Left kidney (tissue), 8 donors: Measurements from ENCODE around the gene CACNA1F. TPM values are rescaled to one million over a fixed set of nuclear protein-coding genes. Genes with fewer than 3 reads are reported as not detected.
A peak's percentile ranks its signal among the peaks of the same experiment; 100 is the strongest.

Experiments
- DNase-seq: peaks from one replicate; pipeline ENCODE4 v3.0.0-alpha.2; 2013
- long read RNA-seq, 8 donors: transcript quantifications; one replicate each; lab custom pipeline, GENCODE V29; 2026
- polyA plus RNA-seq: library from polyadenylated mRNA; unstranded; fragments of 120-200 nt; gene quantifications from one replicate; pipeline ENCODE4 v1.2.1, GENCODE V29; 2013; ENCODE audit not compliant: insufficient read length

CACNA1F gene
- polyA plus RNA-seq, result 0.47 TPM
- long read RNA-seq, donor 1, result 0 reads
- long read RNA-seq, donor 2, partial matches to known transcripts, result 7 of 7 reads
- long read RNA-seq, donor 2, other reads (novel, unspliced or antisense), result 0 of 7 reads
- long read RNA-seq, donor 3, result 0 reads
- long read RNA-seq, donor 4, result 0 reads
- long read RNA-seq, donor 5, result 0 reads
- long read RNA-seq, donor 6, result 0 reads
- long read RNA-seq, donor 7, result 0 reads
- long read RNA-seq, donor 8, result 0 reads

DNA sequence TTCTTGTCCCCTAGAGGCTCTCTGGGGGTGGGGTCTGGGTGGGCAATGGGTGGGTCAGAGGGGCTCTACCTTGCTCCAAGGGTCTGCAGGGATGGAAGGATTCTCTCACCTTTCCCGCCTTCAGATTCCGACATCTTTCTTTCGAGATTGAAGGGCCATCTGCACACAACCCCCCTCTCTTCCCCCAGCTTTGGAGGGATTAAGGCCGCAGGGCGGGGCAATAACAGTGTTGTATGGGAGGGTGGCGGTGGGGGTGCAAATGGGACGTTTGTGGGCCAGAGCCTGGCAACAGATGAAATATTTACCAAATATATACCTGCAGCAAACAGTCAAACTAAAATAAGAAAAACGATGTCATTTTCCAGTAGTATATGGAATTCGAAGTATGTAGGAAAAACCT is at the start of gene CACNA1F:
Gene CACNA1F, minus strand, starts transcription at position 165 of the 400 bp plus-strand sequence. Its CDS starts 31 bp downstream, at position 134.
- no peak for DNase-seq

DNA sequence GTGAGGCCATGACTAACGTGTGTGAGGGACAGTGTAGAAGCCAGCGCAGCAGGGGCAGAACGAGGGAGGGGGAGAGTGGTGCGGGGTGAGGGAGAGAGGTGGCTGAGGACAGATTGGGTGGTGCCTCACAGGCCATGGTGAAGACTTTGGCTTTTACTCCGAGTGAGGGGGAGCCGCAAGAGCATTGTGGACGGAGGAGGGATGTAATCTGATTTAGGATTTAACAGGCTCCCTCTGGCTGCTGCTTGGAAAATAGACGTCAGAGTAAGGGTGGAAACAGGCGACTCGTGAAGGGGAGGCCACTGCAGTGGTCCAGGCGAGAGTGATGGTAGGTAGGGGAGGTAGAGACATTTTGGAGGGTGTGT is 49.5 kb upstream of the CACNA1F start:
- peak; percentile 33 for DNase-seq

DNA sequence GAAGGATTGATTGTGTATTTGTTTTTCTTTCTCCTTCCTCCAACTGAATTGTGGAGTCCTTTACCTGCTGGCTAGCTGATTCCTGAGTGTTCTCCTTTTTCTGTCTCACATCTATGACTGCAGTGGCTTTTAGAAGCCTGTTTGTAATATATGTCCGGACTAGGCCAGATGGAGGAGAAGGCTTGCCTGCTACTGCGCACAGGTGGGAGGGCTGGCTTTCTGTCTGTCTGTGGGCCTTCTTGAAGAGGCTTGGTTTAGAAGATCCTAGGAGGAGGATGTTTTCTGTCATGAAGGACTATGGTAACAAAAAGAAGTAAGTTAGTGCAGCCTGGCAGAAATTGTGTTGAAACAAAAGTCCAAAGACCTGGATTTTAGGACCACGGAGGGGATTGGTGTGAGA is 44.9 kb upstream of the CACNA1F start:
- no peak for DNase-seq

DNA sequence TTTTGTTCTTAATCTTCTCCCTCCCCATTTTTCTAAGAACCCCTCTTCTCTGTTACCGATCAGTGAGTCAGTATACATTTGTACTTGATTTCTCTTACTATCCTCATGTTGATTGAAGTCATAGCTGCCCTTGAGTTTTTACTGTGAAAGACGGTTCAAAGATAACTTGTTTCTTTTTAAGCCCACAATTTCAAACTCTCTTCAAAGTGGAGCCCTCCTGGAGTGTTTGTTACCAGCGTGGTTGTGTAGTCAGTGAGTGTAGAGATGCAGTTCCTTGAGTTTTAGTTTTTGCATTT is 44.3 kb upstream of the CACNA1F start:
- no peak for DNase-seq

DNA sequence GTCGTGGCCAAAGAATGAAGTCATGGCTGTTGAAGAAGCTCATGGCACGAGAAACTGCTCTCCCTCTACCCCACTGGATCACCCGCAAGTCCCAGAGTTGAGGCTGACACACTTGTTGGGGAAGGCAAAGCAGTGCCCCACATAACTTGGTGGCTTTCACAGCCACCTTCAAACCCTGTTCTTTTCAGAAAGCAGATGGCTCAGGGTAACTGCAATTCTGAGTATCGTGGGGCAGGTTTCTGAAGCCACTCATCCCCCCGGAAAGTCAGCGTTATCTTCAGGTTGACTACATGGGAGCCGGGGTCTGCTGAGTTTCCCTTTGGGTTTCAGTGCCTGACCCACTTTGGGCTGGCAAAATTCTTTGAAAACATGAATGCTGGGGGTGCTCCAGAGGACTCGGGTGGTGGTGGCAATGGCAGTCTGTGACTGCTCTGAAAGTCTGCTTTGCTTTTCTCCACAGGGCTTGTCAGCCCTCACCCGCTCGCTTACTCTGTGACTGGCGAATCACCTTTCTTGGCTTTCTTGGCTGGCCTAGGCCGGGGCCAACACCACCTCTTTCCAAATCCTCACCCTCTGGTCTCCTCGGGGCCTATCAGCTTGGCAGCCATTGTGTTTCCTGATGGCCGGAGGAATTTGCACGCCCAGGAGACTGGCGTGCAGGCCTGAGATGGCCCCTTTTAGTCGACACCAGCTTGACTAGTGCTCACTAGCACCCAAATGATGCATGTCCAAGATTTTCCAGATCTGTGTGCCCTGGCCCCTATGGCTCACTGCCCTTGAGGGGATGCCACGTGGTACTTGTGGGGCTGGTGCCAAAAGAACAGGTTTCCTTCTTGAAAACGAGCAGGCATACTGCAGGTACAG is 43.8 kb upstream of the CACNA1F start:
- DNase-seq, result no peak

DNA sequence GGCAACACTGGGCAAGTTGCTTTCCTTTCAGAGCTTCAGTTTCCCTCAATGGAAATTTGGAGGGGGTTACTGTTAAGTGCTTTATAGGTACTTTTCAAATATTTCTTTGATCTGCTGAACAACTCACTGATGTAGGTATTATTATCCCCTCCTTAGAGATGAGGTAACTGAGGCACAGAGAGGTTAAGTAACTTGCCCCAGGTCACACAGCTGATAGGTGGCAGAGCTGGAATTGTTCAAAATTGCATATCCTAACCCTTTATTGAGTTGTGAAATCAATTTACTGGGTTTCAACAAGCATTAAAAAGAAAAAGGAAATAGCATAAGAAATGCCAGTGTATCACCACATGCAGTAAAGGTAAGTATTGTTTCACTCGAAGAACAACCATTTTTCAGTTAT is 43.1 kb upstream of the CACNA1F start:
- DNase-seq, result no peak

DNA sequence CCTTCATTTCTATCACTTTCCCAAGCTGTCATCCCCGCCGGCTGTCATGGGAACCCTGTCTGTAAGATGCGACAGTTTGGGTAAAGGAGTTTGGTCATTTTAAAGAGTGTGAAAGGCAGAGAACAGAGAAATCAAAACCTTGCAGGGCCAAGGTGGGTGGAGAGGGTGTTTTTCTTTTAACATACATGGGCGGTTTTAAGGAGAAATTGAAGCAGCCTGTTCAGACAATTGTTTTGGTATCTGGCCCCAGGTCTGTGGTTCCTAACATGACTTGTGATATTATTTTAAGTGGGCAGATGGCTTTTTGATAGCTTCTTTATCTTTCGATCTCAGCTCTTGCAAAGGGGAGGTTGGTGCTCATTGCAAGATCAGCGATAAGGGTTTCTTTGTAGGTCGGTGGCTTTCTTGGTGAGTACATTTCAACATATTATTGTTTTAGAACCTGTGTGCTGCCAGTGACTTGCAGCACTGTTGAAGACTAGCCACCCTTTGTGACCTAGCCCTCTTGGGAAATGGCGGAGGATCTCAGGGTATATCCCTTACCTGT is 40.1 kb upstream of the CACNA1F start:
- no peak for DNase-seq

DNA sequence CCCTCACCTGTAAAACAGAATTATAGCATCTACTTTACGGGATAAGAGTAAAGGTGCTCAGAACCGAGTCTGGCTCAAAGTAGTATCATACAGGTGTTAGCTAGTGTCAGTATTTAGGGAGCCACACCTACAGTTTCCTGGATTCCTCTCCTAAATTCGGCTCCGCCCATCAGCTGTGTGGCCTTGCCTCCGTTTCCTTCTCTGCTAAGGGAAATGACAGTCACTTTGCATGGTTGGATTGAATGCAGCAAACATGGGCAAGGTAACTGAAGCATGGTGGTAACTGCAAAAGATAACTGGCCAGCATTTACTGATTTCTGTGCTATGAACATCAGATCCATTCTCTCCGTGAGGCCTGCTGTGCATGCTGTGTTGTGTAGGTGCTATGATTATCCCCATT is 39.3 kb upstream of the CACNA1F start:
- no peak for DNase-seq

DNA sequence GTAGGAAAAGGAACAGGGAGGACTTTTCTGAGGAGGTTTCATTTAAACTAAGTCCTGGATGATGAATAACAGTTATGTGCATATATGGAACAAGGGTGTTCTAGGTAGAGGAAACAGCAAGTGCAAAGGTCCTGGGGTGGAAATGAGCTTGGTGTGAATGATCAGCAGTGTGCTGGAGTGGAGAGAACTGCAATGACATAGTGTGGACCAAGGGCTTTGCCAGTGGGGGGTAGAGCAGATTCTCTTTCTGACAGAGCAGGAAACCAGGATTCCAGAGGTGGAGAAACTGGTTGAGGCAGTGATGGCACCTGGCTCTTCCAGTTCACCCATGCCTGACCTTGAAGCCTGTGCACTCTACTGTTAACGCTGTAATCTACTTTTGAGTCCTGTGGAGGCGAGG is 38.2 kb upstream of the CACNA1F start:
- no peak for DNase-seq

DNA sequence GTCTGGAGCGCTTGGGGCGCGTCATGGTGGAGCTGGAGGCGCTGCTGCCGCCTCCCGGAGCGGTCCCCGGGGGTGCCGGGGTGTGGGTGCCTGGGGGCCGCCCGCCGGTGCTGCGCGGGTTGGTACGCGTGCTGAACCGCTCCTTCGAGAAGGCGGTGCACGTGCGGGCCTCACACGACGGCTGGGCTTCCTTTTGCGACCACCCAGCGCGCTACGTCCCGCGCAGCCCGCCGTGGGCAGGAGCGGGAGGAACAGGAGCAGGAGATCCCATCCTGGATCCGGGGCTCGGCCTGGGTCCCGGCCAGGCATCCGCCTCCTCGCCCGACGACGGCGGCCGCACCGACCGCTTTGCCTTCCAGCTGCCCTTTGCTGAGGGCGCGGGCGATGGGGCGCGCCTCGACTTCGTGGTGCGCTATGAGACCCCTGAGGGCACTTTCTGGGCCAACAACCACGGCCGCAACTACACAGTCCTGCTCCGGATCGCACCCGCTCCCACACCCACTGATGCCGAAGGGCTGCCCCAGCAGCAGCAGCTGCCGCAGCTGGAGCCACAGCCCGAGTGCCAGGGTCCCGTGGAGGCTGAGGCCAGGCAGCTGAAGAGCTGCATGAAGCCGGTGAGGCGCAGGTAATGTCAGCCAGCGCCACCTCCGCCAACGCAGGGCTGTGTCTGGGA is 37.2 kb upstream of the CACNA1F start:
- no peak for DNase-seq

DNA sequence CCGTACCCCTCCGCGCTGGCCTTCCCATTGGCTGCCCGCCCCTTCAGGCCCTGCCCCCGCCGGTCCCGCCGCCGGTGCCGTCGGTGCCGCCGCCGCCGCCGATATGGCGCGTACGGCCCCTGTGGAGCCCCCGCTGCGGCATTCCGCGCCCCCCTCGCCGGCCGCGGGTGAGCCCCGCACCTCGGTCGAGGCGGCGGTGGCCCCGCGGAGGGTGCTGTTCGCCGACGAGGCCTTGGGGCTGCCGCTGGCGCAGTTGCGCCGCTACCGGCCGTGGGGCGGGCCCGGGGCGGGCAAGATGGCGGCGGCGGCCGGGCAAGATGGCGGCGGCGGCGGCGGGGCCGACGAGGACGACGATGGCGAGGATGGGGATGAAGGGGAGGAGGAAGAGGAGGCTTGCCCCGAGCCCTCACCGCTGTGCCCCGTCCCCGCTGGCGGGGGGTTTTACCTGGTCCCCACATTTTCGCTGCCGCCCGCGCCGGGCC is 36.7 kb upstream of the CACNA1F start, which contains the start of gene PPP1R3F:
Gene PPP1R3F, plus strand, starts transcription at position 27 of the 482 bp plus-strand sequence. Its CDS starts 77 bp downstream, at position 104.
- no peak for DNase-seq

DNA sequence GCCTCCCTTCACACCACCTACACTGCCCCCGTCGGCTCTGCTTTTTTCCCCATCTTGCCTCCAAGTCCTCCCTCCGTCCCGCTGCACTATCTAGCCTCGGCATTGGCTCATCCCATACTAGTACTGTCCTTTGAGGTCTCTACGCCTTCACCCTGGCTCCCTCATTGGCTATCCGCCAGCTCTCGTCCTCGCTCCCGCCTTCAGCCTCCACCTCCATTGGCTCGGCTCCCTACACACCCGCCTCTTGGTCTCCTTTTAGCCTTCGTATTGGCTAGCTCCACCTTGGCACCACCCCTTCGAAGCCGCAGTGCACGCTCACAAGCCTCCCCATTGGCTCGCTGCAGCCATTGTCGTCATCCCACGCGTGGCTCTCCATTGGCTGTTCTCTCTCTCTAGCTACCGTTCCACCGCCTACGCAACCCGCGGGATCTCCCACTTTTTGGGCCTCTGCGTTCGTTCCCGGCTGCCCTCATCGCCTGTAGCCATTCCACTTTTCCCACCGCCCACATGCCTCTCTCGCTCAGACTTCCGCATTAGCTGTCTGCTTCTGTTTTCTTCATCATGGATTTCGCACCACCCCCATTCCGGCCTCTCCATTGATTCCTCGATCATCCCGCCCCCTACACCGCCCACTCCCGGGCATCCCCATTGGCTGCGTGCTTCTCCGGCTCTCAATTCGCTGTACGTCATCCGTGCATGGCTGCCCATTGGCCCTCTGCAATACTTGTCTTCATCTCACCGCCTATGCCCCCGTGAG is 36.0 kb upstream of the CACNA1F start:
- DNase-seq, result peak; percentile 94

DNA sequence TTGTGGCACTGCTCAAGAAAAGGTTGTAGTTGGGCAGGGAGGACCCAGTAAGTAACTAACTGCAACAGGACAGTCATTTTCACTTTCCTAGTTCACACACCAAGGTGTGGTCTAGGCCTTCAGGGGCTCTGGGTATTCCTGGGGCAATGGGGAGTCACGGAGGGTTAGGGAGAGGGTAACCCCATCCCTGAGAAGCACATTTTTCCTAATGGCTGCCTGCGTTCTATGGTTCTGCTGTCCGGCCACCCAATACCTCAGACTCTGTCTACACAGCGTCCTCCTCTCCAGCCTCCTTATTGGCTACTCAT is 35.5 kb upstream of the CACNA1F start:
- DNase-seq, result no peak

DNA sequence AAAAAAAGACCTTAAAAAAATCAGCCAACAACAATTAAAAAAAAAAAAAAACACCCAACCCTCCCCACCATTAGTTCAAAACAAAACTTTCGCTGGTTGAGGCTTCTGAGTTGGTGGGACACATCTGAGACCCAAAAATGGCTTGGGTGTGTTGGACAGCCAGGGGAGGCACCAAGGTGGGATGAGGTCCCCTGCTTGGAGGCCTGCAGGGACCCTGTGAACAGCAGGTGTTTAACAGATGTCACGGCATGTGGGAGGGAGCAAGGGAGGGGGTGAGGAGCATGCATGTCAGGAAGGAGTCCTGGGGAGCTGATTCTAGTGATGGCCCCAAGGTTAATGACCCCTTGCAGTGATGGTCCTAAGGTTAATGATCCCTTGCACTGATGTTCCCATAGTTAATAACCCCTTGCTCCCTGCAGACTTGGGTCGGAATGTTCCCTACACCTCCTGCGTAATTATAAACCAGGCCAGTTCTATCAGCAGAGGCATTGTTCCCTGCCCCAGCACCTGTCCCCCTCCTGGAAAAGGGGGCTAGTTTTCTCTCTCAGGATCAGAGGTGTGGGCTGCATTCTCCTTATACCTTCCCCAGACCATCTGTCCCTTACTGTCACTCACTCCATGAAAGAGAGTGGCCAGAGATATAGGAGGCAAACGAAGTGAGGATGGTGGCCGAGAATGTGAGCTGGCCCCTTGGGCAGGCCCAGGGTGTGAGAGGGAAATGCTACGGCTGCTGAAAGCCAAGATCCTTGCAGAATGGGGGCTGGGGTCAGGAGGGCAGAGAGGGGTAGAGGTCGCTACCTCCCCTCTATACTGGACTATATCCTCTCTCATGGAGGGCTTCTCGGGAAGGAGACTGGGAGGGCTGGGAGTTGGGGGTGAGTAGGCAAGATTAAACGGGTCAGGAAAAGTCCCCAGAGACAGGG is 33.6 kb upstream of the CACNA1F start:
- DNase-seq, result no peak

DNA sequence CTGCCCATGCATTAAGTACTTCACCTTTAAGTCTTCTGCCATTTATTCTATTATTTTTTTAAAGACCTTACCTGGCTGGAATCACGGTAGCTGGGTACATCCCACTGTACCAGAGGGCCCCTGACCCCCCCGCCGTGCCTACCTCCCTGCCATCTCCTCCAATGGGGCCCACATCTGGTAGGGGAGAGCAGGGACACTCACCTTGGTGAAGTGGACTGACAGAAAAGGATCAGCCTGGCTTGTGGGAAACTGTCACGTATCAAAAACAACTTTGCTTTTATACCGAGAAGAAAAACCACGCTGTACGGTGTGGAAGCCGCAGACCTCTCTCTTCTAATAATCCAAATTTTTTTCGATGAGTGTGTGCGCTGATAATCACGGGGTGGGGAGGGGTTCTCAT is 31.3 kb upstream of the CACNA1F start, which contains the start of gene FOXP3:
Gene FOXP3, minus strand, starts transcription at position 251 of the 400 bp plus-strand sequence. CDS start 6,205 bp downstream, outside the sequence.
- no peak for DNase-seq

DNA sequence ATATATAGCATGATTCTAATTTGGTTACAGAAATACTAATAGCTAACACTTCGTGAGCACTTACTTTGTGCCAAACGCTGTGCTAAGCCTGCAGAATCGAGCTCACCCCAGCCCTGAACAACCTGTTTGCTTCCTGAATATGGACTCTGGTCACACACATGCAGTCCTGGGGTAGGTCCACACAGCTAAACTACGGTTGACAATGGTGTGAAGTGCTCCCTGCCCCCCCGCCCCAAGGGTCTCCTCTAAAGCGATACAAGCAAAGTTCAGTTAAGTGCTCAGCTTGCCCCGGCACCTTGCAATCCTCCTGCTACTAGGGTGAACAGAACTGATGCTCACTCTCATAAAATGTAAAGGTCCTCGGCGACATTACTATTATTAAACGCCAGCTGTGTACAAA is 30.5 kb upstream of the CACNA1F start:
- no peak for DNase-seq

DNA sequence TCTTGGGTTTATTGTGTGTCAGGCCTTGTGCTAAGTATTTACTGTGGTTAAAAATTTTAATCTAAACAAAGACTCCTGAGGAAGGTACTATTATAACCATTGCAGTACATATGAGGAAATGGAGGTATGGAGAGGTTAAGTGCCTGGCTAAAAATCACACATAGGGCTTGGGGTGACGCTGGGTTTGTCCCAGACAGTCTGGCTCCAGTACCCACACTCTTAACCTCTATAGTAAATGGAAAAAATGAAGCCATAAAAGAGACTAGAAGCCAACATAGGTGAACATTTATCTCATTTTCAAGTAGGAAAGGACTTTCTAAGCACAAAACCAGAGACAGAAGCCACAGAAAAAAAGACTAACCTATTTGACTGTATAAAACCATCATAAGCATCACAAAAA is 29.5 kb upstream of the CACNA1F start:
- DNase-seq, result no peak

DNA sequence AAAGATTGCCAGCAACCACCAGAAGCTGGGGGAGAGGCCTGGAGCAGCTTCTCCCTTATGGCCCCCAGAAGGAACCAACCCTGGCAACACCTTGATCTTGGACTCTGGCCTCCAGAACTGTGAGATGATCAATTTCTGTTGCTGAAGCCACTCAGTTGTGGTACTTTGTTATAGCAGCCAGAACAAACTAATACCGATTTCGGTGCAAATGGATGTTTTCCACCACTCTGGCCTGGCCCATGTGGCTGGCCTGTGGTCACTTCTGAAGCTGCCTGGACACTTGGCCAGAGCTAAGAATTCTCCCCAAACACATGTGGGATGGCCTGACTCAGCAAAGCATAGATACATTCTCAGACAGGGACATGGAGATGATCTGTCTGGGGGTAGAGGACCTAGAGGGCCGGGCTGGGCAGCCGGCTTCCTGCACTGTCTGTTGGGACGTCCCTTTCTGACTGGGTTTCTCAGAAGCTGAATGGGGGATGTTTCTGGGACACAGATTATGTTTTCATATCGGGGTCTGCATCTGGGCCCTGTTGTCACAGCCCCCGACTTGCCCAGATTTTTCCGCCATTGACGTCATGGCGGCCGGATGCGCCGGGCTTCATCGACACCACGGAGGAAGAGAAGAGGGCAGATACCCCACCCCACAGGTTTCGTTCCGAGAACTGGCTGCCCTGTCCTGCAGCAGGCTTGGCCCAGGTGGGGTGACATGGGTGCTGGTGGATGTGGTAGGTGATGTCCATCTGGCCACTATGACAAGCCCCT is 27.3 kb upstream of the CACNA1F start:
- no peak for DNase-seq

DNA sequence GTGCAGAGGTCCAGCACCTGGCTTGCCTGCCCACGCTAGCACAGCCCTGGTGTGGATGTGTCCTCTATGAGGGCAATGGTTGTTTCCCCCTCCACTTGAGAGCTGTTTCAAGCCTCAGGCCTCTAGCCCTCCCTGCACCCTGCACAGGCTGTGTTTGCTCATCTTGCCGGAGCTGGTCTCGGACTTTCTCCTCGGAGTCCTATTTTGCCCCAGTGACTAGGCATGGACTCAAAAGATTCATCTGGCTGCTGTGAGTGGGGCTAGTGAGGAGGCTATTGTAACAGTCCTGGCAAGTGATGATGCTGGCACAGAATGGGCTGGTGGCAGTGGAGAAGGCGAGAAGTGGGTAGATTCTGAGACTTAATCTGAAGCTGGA is 25.6 kb upstream of the CACNA1F start:
- no peak for DNase-seq
